ENCODE data around the gene VPS13A. TPM values are rescaled to one million over a fixed set of nuclear protein-coding genes. Genes with fewer than 3 reads are reported as not detected.
"Not testable (repeated sequence)": the region's sequence is repeated elsewhere in the genome, so short reads cannot be mapped to it uniquely, and the experiment has no call there.

VPS13A gene
- total and polyA plus RNA-seq, 2 experiments from 2014 or later: 13.2 to 65.6 TPM

DNA sequence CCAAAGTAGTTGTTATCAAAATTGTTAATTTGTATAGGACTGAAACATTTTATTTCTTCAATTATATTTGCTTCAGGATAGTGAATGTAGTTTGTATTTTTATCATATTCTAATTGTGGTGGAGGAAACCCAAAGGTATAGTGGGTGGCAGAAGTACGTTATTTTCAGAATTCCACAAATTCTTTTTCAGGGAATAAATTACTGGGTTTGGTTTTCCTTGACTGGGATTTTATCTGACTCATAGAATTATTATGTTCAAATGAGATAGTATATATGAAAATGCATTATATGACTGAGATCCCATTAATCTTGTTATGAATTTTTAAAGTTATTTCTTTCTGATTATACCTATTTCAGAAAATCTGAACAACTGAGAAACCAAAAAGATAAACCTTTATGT, 73.7 kb downstream of the VPS13A start:
- H4K20me1 ChIP-seq (ENCODE audit: insufficient read depth, poor library complexity, severe bottlenecking): no peaks in the 10 kb centered on the region
- DNase-seq (ENCODE audit: low spot score): no peak
- H2AFZ ChIP-seq: no peak overlapping the region
- 76% methylated on average over 1 of the region's 1 CpG for WGBS (ENCODE audit: low lambda C conversion rate, missing lambda C conversion rate)
- no peak overlapping the region for H3K4me3 ChIP-seq
- TF ChIP-seq EZH2phosphoT487 (IDR thresholded peaks at IDR 0.05; ENCODE audit: low read depth, severe bottlenecking, unreplicated experiment) (no peak), EZH2 (IDR thresholded peaks at IDR 0.05; ENCODE audit: borderline replicate concordance) (no peak)
- TF ChIP-seq, protein P1, sequence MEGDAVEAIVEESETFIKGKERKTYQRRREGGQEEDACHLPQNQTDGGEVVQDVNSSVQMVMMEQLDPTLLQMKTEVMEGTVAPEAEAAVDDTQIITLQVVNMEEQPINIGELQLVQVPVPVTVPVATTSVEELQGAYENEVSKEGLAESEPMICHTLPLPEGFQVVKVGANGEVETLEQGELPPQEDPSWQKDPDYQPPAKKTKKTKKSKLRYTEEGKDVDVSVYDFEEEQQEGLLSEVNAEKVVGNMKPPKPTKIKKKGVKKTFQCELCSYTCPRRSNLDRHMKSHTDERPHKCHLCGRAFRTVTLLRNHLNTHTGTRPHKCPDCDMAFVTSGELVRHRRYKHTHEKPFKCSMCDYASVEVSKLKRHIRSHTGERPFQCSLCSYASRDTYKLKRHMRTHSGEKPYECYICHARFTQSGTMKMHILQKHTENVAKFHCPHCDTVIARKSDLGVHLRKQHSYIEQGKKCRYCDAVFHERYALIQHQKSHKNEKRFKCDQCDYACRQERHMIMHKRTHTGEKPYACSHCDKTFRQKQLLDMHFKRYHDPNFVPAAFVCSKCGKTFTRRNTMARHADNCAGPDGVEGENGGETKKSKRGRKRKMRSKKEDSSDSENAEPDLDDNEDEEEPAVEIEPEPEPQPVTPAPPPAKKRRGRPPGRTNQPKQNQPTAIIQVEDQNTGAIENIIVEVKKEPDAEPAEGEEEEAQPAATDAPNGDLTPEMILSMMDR (IDR thresholded peaks at IDR 0.05; ENCODE audit: poor library complexity): no peak
- no peak overlapping the region for H3K27ac ChIP-seq
- H3K27me3 ChIP-seq: no peaks in the 10 kb centered on the region
- H3K9me2 ChIP-seq (replicated peaks; ENCODE audit: insufficient read depth): no peaks in the 10 kb centered on the region
- no peak overlapping the region for H3K4me2 ChIP-seq
- no peaks in the 10 kb centered on the region for H3K79me2 ChIP-seq
- H3K36me3 ChIP-seq (replicated peaks; ENCODE audit: insufficient read depth, low read depth): no peaks in the 10 kb centered on the region
- H3K9me3 ChIP-seq (ENCODE audit: low read depth): no peaks in the 10 kb centered on the region
- no peaks in the 10 kb centered on the region for H3K4me1 ChIP-seq (ENCODE audit: insufficient read depth)

- Histone ChIP-seq H2AFZ (no peak overlapping the region), H3K27me3 (no peaks in the 10 kb centered on the region), H4K20me1 (ENCODE audit: insufficient read depth, poor library complexity, severe bottlenecking) (no peaks in the 10 kb centered on the region), H3K79me2 (no peaks in the 10 kb centered on the region), H3K36me3 (replicated peaks; ENCODE audit: insufficient read depth, low read depth) (no peaks in the 10 kb centered on the region), H3K4me2 (no peak overlapping the region), H3K9me2 (replicated peaks; ENCODE audit: insufficient read depth) (no peaks in the 10 kb centered on the region), H3K4me1 (ENCODE audit: insufficient read depth) (no peaks in the 10 kb centered on the region), H3K9me3 (ENCODE audit: low read depth) (no peaks in the 10 kb centered on the region), H3K27ac (no peak overlapping the region), H3K4me3 (no peak overlapping the region)
- DNase-seq (ENCODE audit: low spot score): no peak
- WGBS (ENCODE audit: low lambda C conversion rate, missing lambda C conversion rate): 97% methylated on average over 2 of the region's 2 CpGs
- TF ChIP-seq EZH2 (IDR thresholded peaks at IDR 0.05; ENCODE audit: borderline replicate concordance): no peak
- no peak for TF ChIP-seq EZH2phosphoT487 (IDR thresholded peaks at IDR 0.05; ENCODE audit: low read depth, severe bottlenecking, unreplicated experiment)
- TF ChIP-seq, protein P1 (IDR thresholded peaks at IDR 0.05; ENCODE audit: poor library complexity): no peak
These were observed 79.9 kb downstream of the VPS13A start for GRCh38 chr9:77257275-77257674.

GRCh38 chr9:77261605-77262004, 84.3 kb downstream of the VPS13A start:
- Histone ChIP-seq H3K27me3 (no peaks in the 10 kb centered on the region), H3K9me3 (ENCODE audit: low read depth) (no peaks in the 10 kb centered on the region), H3K9me2 (replicated peaks; ENCODE audit: insufficient read depth) (no peaks in the 10 kb centered on the region), H3K4me2 (no peak overlapping the region), H3K4me1 (ENCODE audit: insufficient read depth) (no peaks in the 10 kb centered on the region), H3K4me3 (no peak overlapping the region), H3K36me3 (replicated peaks; ENCODE audit: insufficient read depth, low read depth) (no peaks in the 10 kb centered on the region), H4K20me1 (ENCODE audit: insufficient read depth, poor library complexity, severe bottlenecking) (no peaks in the 10 kb centered on the region), H3K27ac (no peak overlapping the region), H3K79me2 (no peaks in the 10 kb centered on the region), H2AFZ (no peak overlapping the region)
- TF ChIP-seq EZH2 (IDR thresholded peaks at IDR 0.05; ENCODE audit: borderline replicate concordance) (no peak), EZH2phosphoT487 (IDR thresholded peaks at IDR 0.05; ENCODE audit: low read depth, severe bottlenecking, unreplicated experiment) (no peak)
- TF ChIP-seq, protein P1 (IDR thresholded peaks at IDR 0.05; ENCODE audit: poor library complexity): no peak
- 93% methylated on average over 8 of the region's 8 CpGs for WGBS (ENCODE audit: low lambda C conversion rate, missing lambda C conversion rate)
- no peak for DNase-seq (ENCODE audit: low spot score)

DNA sequence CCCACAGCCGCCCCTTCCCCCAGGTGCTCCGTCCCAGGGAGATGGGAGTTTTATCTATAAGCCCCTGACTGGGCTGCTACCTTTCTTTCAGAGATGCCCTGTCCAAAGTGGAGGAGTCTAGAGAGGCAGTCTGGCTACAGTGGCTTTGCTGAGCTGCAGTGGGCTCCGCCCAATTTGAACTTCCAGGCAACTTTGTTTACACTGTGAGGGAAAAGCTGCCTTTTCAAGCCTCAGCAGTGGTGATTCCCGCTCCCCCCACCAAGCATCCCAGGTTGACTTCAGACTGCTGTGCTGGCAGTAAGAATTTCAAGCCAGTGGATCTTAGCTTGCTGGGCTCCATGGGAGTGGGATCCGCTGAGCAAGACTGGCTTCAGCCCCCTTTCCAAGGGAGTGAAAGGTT, 90.4 kb downstream of the VPS13A start:
- DNase-seq (ENCODE audit: low spot score); H3K4me3 ChIP-seq; H3K27ac ChIP-seq; H3K9me3 ChIP-seq (ENCODE audit: low read depth); H3K79me2 ChIP-seq; H3K4me2 ChIP-seq; H3K36me3 ChIP-seq (replicated peaks; ENCODE audit: insufficient read depth, low read depth); H3K27me3 ChIP-seq; H3K9me2 ChIP-seq (replicated peaks; ENCODE audit: insufficient read depth); H3K4me1 ChIP-seq (ENCODE audit: insufficient read depth); H2AFZ ChIP-seq; H4K20me1 ChIP-seq (ENCODE audit: insufficient read depth, poor library complexity, severe bottlenecking): not testable (repeated sequence)
- WGBS (ENCODE audit: low lambda C conversion rate, missing lambda C conversion rate): 80% methylated on average over 5 of the region's 5 CpGs
